Measurements from ENCODE around the gene NCR1.
"Not testable (repeated sequence)": the region's sequence is repeated elsewhere in the genome, so short reads cannot be mapped to it uniquely, and the experiment has no call there.

DNA sequence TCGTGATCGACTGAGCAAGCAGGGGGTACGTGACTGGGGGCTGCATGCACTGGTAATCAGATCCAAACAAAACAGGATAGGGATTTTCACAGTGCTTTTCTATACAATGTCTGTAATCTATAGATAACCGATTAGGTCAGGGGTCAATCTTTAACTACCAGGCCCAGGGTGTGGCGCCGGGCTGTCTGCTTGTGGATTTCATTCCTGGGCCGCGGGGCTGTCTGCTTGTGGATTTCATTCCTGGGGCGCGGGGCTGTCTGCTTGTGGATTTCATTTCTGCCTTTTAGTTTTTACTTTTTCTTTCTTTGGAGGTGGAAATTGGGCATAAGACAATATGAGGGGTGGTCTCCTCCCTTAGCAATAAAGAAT is 47.4 kb downstream of the NCR1 start:
- TF ChIP-seq, protein P1, sequence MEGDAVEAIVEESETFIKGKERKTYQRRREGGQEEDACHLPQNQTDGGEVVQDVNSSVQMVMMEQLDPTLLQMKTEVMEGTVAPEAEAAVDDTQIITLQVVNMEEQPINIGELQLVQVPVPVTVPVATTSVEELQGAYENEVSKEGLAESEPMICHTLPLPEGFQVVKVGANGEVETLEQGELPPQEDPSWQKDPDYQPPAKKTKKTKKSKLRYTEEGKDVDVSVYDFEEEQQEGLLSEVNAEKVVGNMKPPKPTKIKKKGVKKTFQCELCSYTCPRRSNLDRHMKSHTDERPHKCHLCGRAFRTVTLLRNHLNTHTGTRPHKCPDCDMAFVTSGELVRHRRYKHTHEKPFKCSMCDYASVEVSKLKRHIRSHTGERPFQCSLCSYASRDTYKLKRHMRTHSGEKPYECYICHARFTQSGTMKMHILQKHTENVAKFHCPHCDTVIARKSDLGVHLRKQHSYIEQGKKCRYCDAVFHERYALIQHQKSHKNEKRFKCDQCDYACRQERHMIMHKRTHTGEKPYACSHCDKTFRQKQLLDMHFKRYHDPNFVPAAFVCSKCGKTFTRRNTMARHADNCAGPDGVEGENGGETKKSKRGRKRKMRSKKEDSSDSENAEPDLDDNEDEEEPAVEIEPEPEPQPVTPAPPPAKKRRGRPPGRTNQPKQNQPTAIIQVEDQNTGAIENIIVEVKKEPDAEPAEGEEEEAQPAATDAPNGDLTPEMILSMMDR (IDR thresholded peaks at IDR 0.05): not testable (repeated sequence)
- TF ChIP-seq POLR2A, POLR2AphosphoS5 (IDR thresholded peaks at IDR 0.05): not testable (repeated sequence)
